ENCODE data around the gene MSRB3. TPM values are rescaled to one million over a fixed set of nuclear protein-coding genes. Genes with fewer than 3 reads are reported as not detected.

MSRB3 gene
- polyA plus RNA-seq, 1 donor from 2014 or later = 0.19 TPM

GRCh38 chr12:65466911-65467310 lies 188.4 kb downstream of the MSRB3 start:
- Histone ChIP-seq H3K9me3 (ENCODE audit: low read length) (no peaks in the 10 kb centered on the region), H3K79me2 (replicated peaks; ENCODE audit: insufficient read depth, low read length) (no peaks in the 10 kb centered on the region), H3K27ac (ENCODE audit: low read length) (no peak overlapping the region), H3K36me3 (ENCODE audit: insufficient read depth, low read length) (no peaks in the 10 kb centered on the region), H2AFZ (ENCODE audit: low read depth, low read length) (no peak overlapping the region), H3K4me3 (ENCODE audit: low read length) (no peak overlapping the region), H3K4me2 (ENCODE audit: low read length) (no peak overlapping the region), H3F3A (ENCODE audit: insufficient read depth, low read length, poor library complexity, severe bottlenecking) (no peaks in the 10 kb centered on the region), H4K20me1 (ENCODE audit: insufficient read depth) (no peaks in the 10 kb centered on the region), H3K9me2 (ENCODE audit: insufficient read depth, low read length) (no peaks in the 10 kb centered on the region), H3K9ac (ENCODE audit: low read length) (no peak overlapping the region), H3K27me3 (ENCODE audit: insufficient read depth, low read depth, low read length) (no peaks in the 10 kb centered on the region)
- TF ChIP-seq EZH2 (IDR thresholded peaks at IDR 0.05; ENCODE audit: borderline replicate concordance, insufficient read depth, low read length, poor library complexity, severe bottlenecking) = no peak
- TF ChIP-seq POLR2AphosphoS5 (IDR thresholded peaks at IDR 0.05) = no peak
- TF ChIP-seq RAD21 (conservative IDR thresholded peaks at IDR 0.05) = no peak
- TF ChIP-seq TAF1 (IDR thresholded peaks at IDR 0.05; ENCODE audit: low read depth) = no peak
- TF ChIP-seq MXI1 (conservative IDR thresholded peaks at IDR 0.05; ENCODE audit: poor library complexity, severe bottlenecking) = no peak
- TF ChIP-seq SMC3 (conservative IDR thresholded peaks at IDR 0.05; ENCODE audit: poor library complexity) = no peak
- no peak for TF ChIP-seq REST (IDR thresholded peaks at IDR 0.05; ENCODE audit: borderline replicate concordance)
- no peak for TF ChIP-seq EP300 (conservative IDR thresholded peaks at IDR 0.05; ENCODE audit: poor library complexity, severe bottlenecking)
- no peak for TF ChIP-seq CTCF (IDR thresholded peaks at IDR 0.05; ENCODE audit: poor library complexity, severe bottlenecking)

- TF ChIP-seq RAD21 (conservative IDR thresholded peaks at IDR 0.05) (no peak), MXI1 (conservative IDR thresholded peaks at IDR 0.05; ENCODE audit: poor library complexity, severe bottlenecking) (no peak), REST (IDR thresholded peaks at IDR 0.05; ENCODE audit: borderline replicate concordance) (no peak), TAF1 (IDR thresholded peaks at IDR 0.05; ENCODE audit: low read depth) (no peak), EZH2 (IDR thresholded peaks at IDR 0.05; ENCODE audit: borderline replicate concordance, insufficient read depth, low read length, poor library complexity, severe bottlenecking) (no peak), POLR2AphosphoS5 (IDR thresholded peaks at IDR 0.05) (no peak)
- H3K27me3 ChIP-seq (ENCODE audit: insufficient read depth, low read depth, low read length) = no peaks in the 10 kb centered on the region
Measured at GRCh38 chr12:65470256-65470655, 191.8 kb downstream of the MSRB3 start.

More at GRCh38 chr12:65470256-65470655, 191.8 kb downstream of the MSRB3 start:
- no peaks in the 10 kb centered on the region for H4K20me1 ChIP-seq (ENCODE audit: insufficient read depth)
- H3K9me3 ChIP-seq (ENCODE audit: low read length) = no peaks in the 10 kb centered on the region
- H3F3A ChIP-seq (ENCODE audit: insufficient read depth, low read length, poor library complexity, severe bottlenecking) = no peaks in the 10 kb centered on the region
- no peak overlapping the region for H2AFZ ChIP-seq (ENCODE audit: low read depth, low read length)
- H3K36me3 ChIP-seq (ENCODE audit: insufficient read depth, low read length) = no peaks in the 10 kb centered on the region
- no peak overlapping the region for H3K4me3 ChIP-seq (ENCODE audit: low read length)
- no peak overlapping the region for H3K9ac ChIP-seq (ENCODE audit: low read length)
- no peak overlapping the region for H3K27ac ChIP-seq (ENCODE audit: low read length)
- no peaks in the 10 kb centered on the region for H3K79me2 ChIP-seq (replicated peaks; ENCODE audit: insufficient read depth, low read length)
- no peaks in the 10 kb centered on the region for H3K9me2 ChIP-seq (ENCODE audit: insufficient read depth, low read length)
- no peak overlapping the region for H3K4me2 ChIP-seq (ENCODE audit: low read length)
